ENCODE measurements around the gene RPP25L. TPM values are rescaled to one million over a fixed set of nuclear protein-coding genes. Genes with fewer than 3 reads are reported as not detected.
A peak's percentile ranks its signal among the peaks of the same experiment; 100 is the strongest.

RPP25L gene
- total RNA-seq, 1 donor from 2014 or later = 31.4 TPM

DNA sequence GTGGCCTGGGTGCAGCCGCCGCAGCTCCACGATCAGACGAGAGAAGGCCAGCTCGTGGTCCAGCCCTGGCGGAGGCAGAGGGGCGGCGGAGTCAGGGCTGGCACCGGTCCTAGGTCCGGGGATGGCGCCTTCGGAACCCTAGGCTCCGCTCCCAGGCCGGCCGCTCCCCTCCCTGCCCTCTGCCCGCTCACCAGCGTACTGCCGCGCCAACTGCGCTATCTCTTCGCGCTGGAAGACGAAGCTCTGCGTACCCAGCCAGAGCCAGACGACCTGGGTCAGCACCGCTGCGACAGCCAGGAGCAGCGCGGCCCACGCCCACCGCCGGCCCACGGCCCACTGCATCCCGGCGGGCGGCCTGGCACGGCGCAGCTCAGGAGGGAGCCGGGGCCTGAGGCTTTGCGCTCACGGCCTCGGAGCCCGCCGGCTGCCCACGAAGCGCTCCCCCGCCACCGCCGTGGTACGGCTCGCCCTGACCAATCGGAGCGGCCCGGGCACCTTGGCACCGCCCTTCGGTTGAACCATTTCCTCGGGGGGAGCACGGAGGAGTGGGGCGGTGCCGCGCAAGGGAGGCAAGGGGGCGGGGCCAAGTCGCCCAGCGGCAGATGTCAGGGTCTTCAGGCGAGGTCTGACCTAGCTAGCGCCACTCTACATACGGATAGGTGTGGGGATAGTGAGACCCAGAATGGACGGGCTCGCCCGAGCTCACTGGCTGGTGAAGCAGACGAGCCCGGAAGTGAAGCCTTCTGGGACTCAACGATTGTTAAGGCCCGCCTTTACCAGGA lies 25.6 kb upstream of the RPP25L start, which contains the start of gene SIGMAR1:
Gene SIGMAR1, minus strand, starts transcription at position 432 of the 782 bp plus-strand sequence. Its CDS starts 90 bp downstream, at position 342.
- peak within 1 kb of the TSS; percentile 73 to 89 for H3K4me3 ChIP-seq
- H3K36me3 ChIP-seq = no peaks in the 10 kb centered on the region
- no peak for DNase-seq (ENCODE audit: extremely low spot score in 2 of 2)
- H3K9me3 ChIP-seq = no peaks in the 10 kb centered on the region
- H3K4me1 ChIP-seq = peaks cover 35% of the 10 kb centered on the region
- peak; percentile 85 to 92 for TF ChIP-seq POLR2AphosphoS5 (IDR thresholded peaks at IDR 0.05; ENCODE audit: insufficient read depth in 1 of 2, low read depth in 1 of 2)
- TF ChIP-seq POLR2A (IDR thresholded peaks at IDR 0.05) = peak in 1 of 2 donors; percentile 68
- TF ChIP-seq, protein P1, sequence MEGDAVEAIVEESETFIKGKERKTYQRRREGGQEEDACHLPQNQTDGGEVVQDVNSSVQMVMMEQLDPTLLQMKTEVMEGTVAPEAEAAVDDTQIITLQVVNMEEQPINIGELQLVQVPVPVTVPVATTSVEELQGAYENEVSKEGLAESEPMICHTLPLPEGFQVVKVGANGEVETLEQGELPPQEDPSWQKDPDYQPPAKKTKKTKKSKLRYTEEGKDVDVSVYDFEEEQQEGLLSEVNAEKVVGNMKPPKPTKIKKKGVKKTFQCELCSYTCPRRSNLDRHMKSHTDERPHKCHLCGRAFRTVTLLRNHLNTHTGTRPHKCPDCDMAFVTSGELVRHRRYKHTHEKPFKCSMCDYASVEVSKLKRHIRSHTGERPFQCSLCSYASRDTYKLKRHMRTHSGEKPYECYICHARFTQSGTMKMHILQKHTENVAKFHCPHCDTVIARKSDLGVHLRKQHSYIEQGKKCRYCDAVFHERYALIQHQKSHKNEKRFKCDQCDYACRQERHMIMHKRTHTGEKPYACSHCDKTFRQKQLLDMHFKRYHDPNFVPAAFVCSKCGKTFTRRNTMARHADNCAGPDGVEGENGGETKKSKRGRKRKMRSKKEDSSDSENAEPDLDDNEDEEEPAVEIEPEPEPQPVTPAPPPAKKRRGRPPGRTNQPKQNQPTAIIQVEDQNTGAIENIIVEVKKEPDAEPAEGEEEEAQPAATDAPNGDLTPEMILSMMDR (IDR thresholded peaks at IDR 0.05) = peak in 1 of 3 experiments; percentile 5
- intact Hi-C loops (cut with DNase I) = no loop called here
- peak within 1 kb of the TSS; percentile 76 for H3K27ac ChIP-seq
- H3K27me3 ChIP-seq = no peaks in the 10 kb centered on the region

DNA sequence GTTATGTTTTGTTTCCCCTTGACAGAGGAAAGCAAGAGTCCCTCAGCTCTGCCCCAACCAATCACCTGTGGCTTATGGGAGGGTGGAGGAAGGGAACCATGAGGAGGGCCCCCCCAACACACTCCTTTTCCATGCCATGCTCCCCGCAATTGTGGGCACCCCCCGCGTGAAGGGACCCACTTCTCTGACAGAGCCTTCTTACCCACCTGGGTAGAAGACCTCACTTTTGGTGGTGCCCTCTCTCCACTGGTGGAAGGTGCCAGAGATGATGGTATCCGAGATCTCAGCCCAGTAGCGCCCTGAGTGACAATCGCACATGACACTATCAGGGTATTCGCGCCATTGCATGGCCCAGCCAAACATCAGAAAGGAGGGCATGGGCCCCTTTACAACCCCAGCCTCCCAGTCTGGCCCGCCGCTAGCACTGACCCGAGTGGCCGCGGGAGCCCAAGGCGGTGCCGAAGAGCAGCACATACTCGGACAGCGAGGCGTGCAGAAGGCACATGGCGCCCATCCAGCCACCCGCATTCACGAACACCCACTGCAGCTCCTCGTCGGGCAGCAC lies 25.0 kb upstream of the RPP25L start:
- H3K4me3 ChIP-seq = peak overlapping the region; percentile 73 to 89
- TF ChIP-seq, protein P1 (IDR thresholded peaks at IDR 0.05) = no peak
- no peak for TF ChIP-seq POLR2AphosphoS5 (IDR thresholded peaks at IDR 0.05; ENCODE audit: insufficient read depth in 1 of 2, low read depth in 1 of 2)
- TF ChIP-seq POLR2A (IDR thresholded peaks at IDR 0.05) = no peak
- no peaks in the 10 kb centered on the region for H3K36me3 ChIP-seq
- no peak for DNase-seq (ENCODE audit: extremely low spot score in 2 of 2)
- H3K4me1 ChIP-seq = peaks cover 35% of the 10 kb centered on the region
- no peaks in the 10 kb centered on the region for H3K9me3 ChIP-seq
- peak overlapping the region; percentile 76 for H3K27ac ChIP-seq
- intact Hi-C loops (cut with DNase I) = no loop called here
- H3K27me3 ChIP-seq = no peaks in the 10 kb centered on the region

DNA sequence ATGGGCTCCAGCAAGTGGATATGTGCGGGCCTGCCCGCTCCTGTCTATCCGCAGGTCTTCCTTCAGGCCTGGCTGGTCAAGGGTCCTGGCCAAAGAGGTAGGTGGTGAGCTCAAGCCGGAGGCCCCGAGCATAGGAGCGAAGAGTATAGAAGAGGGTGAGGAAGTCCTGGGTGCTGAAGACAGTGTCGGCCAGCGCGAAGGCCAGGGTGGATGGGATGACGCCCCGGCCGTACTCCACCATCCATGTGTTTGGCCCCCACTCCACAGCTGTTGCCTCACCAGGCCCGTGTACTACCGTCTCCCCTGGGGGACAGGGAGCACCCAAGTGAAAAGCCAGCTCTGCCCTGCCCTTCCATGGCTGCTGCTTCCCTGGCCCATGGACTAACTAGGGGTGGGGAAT lies 23.7 kb upstream of the RPP25L start:
- Histone ChIP-seq H3K9me3 (no peaks in the 10 kb centered on the region), H3K27me3 (no peaks in the 10 kb centered on the region), H3K4me1 (peaks cover 35% of the 10 kb centered on the region), H3K27ac (no peak overlapping the region), H3K4me3 (no peak overlapping the region), H3K36me3 (no peaks in the 10 kb centered on the region)
- TF ChIP-seq POLR2A (IDR thresholded peaks at IDR 0.05) (no peak), POLR2AphosphoS5 (IDR thresholded peaks at IDR 0.05; ENCODE audit: insufficient read depth in 1 of 2, low read depth in 1 of 2) (no peak)
- TF ChIP-seq, protein P1 (IDR thresholded peaks at IDR 0.05) = no peak
- intact Hi-C loops (cut with DNase I) = loop anchor here (2.0 kb wide), 1 partner anchor 23 kb away; the partner anchor contains the start of gene RPP25L
- no peak for DNase-seq (ENCODE audit: extremely low spot score in 2 of 2)

DNA sequence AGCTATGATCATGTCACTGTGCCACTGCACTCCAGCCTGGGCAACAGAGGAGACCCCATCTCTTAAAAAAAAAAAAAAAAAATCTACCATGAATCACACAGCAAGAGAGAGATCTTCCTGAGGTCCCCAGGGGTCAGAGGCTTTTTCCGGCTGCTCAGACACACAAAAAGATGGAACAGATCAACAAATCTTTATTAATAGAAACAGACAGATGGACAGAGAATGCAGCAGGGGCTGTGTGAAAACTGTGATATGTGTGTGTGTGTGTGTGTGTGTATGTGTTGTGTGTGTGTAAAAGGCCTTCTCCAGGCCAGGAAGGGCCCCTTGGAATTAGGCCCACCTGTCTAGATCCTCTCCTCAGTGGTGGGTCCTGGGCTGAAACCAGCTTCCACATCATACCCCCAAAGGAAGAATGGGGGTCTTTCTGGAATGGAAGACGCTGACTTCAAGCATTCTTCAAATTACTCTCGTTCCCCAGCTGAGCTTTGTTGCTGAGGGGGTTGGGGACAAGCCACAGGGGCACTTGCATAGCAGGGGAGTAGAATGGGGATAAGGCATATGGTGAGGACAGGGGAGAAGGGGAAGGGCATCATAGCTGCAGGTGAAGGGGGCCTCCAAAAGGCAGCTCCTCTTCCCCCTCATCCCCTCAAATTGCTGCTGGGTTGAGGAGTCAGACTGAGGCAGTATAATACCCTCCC lies 22.8 kb upstream of the RPP25L start:
- DNase-seq (ENCODE audit: extremely low spot score in 2 of 2) = no peak
- TF ChIP-seq POLR2A (IDR thresholded peaks at IDR 0.05) (no peak), POLR2AphosphoS5 (IDR thresholded peaks at IDR 0.05; ENCODE audit: insufficient read depth in 1 of 2, low read depth in 1 of 2) (no peak)
- TF ChIP-seq, protein P1 (IDR thresholded peaks at IDR 0.05) = no peak
- Histone ChIP-seq H3K9me3 (no peaks in the 10 kb centered on the region), H3K4me1 (peaks cover 35% of the 10 kb centered on the region), H3K27me3 (no peaks in the 10 kb centered on the region), H3K4me3 (no peak overlapping the region), H3K36me3 (no peaks in the 10 kb centered on the region), H3K27ac (no peak overlapping the region)
- intact Hi-C loops (cut with DNase I) = loop anchor here (2.0 kb wide), 1 partner anchor 22 kb away; the partner anchor contains the start of gene RPP25L
